ENCODE measurements around the gene DAB2. TPM values are rescaled to one million over a fixed set of nuclear protein-coding genes. Genes with fewer than 3 reads are reported as not detected.
A peak's percentile ranks its signal among the peaks of the same experiment; 100 is the strongest.

Gene DAB2
- total RNA-seq, 2 donors from 2014 or later, result 15.6 to 38.1 TPM

DNA sequence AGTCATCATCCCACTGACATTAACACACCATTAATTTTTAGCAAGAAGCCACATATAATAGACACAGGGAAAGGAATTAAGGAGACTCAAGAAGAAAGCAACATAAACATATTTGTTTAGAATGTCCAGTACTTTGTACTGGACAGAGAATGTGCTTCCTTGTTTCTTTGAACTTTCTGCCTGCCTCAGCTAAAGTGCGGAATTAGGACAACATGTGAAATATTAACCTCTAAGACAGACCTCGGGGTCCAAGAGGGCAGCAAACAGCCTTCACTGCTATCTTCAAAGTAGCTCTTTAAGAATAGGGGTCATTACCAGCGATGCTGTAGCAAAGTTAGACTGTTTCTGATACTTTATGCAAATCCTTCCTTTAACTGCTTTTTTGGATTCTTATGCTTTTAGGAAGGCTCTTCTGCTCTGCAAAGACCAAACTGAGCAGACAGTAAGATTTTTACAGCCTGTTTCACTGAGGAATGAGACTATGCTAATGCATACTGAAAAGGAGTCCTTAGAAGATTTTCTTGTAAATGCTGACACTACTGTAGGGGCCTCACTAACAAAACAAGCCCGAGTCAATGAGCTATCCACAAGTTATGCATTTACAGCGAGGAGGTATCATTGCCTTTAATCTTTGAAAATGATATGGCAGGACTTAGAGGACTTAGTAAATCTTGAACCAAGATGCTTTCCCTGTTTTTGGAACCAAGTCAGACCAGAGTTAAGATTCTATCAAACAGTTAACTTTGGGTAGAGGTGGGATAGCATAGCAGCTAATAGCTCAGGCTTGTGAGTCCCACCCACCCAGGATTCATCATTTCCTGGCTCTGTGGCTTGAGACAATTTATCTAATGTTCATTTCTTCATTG, 23.8 kb downstream of the DAB2 start:
- WGBS, result 35% methylated on average over 5 of the region's 5 CpGs
- Histone ChIP-seq H3K4me3 (no peak overlapping the region), H3K27ac (peak overlapping the region; percentile 6 to 58), H3K9me3 (no peaks in the 10 kb centered on the region), H3K27me3 (replicated peaks; ENCODE audit: insufficient read depth) (no peaks in the 10 kb centered on the region), H3K36me3 (no peaks in the 10 kb centered on the region), H3K4me1 (replicated peaks) (no peaks in the 10 kb centered on the region)
- TF ChIP-seq POLR2AphosphoS5 (IDR thresholded peaks at IDR 0.05), result peak; percentile 18
- TF ChIP-seq, protein P1, sequence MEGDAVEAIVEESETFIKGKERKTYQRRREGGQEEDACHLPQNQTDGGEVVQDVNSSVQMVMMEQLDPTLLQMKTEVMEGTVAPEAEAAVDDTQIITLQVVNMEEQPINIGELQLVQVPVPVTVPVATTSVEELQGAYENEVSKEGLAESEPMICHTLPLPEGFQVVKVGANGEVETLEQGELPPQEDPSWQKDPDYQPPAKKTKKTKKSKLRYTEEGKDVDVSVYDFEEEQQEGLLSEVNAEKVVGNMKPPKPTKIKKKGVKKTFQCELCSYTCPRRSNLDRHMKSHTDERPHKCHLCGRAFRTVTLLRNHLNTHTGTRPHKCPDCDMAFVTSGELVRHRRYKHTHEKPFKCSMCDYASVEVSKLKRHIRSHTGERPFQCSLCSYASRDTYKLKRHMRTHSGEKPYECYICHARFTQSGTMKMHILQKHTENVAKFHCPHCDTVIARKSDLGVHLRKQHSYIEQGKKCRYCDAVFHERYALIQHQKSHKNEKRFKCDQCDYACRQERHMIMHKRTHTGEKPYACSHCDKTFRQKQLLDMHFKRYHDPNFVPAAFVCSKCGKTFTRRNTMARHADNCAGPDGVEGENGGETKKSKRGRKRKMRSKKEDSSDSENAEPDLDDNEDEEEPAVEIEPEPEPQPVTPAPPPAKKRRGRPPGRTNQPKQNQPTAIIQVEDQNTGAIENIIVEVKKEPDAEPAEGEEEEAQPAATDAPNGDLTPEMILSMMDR (IDR thresholded peaks at IDR 0.05), result no peak
- intact Hi-C loops (cut with DNase I), result no loop called here
- DNase-seq (ENCODE audit: low spot score), result no peak

DNA sequence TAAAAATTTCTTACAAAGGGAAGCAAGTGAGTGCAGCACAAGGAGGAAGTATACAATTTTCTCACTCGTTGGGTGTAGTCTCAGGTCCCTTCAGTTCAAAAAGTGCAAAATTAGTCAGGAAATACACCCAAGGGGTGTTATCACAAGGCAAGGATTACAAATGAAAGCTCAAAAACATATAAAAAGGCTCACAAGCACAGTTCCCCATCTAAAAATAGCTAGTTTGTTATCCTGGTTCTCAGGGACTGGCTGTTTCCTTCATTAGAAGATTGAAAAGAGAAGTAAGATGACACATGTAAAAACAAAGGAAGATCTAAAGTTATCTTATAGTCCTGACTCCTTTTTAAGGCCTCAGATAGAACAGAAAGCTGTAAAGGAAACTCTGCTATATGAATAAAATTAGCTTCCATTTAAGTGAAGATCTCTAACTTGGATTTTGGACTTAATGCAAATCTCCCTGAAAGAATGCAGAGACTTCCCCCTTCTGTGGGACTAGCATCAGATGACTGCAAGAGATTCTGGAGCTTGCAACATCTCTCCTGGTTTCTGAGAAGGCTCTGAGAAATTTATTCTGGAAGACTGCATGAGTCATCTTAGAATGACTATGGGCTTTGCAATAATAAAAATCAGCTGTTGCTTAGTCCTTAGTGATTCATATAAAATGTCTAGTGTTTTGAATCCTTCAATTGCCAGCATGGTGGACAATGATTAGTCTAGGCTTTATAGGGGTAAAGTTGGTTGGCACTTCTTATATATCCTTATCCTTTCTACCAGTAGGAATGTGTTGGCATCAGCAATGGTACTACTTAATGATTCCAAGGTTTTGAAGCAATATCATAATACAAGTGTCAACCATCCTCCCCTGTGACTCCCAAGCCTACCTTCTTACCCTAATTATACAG, 25.4 kb downstream of the DAB2 start:
- TF ChIP-seq, protein P1 (IDR thresholded peaks at IDR 0.05), result no peak
- TF ChIP-seq POLR2AphosphoS5 (IDR thresholded peaks at IDR 0.05) (peak; percentile 36), POLR2A (IDR thresholded peaks at IDR 0.05) (no peak)
- Histone ChIP-seq H3K4me3 (no peak overlapping the region), H3K27me3 (replicated peaks; ENCODE audit: insufficient read depth) (no peaks in the 10 kb centered on the region), H3K36me3 (no peaks in the 10 kb centered on the region), H3K9me3 (no peaks in the 10 kb centered on the region), H3K27ac (peak overlapping the region; percentile 26 to 58), H3K4me1 (replicated peaks) (no peaks in the 10 kb centered on the region)
- no peak for DNase-seq (ENCODE audit: low spot score)
- WGBS, result 72% methylated on average over 1 of the region's 1 CpG
- intact Hi-C loops (cut with DNase I), result no loop called here

DNA sequence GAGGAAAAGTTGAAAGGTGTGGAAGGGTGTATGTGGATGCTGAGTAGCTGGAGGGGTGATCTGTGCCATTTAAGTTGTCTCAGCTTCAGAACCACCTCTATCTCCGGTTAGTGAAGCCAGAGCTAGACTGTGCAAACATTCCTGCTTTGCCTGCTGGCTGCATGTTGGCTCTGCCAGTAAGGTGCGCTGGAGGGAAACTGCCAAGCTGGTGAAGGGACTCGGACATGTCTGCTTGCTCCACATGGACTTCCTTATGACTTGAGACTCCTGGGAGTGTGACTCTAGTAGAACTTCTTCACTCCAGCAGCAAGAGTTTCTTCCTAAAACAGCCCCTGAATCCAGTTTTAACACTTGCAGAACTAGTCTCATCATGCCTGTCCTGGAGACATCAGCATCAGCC, 27.9 kb downstream of the DAB2 start:
- TF ChIP-seq, protein P1 (IDR thresholded peaks at IDR 0.05), result no peak
- Histone ChIP-seq H3K27me3 (replicated peaks; ENCODE audit: insufficient read depth) (no peaks in the 10 kb centered on the region), H3K4me3 (no peak overlapping the region), H3K36me3 (no peaks in the 10 kb centered on the region), H3K4me1 (replicated peaks) (no peaks in the 10 kb centered on the region), H3K27ac (no peak overlapping the region), H3K9me3 (no peaks in the 10 kb centered on the region)
- DNase-seq (ENCODE audit: low spot score), result no peak
- intact Hi-C loops (cut with DNase I), result no loop called here
- 56% methylated on average over 3 of the region's 3 CpGs for WGBS

DNA sequence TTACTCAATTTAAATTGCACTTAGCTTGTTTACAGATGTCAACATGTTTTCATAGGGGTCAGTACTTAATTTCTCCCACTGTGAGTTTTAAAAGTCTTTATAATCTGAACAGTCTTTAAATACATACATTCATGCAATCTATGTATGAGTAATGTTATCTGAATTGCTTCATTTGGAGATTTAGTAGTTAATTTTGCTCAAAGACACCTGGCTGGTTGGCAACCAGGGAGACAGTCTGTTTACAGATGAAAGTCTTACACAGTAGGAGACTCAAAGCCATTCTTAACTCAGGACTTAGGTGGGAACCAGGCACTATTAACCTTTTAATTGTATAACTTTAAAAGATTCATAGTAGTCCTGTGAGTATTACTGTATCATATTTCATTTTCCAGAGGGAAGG, 29.3 kb downstream of the DAB2 start:
- no peaks in the 10 kb centered on the region for H3K36me3 ChIP-seq
- H3K4me1 ChIP-seq (replicated peaks), result no peaks in the 10 kb centered on the region
- no peaks in the 10 kb centered on the region for H3K9me3 ChIP-seq
- TF ChIP-seq POLR2AphosphoS5 (IDR thresholded peaks at IDR 0.05), result no peak
- TF ChIP-seq, protein P1 (IDR thresholded peaks at IDR 0.05), result no peak
- TF ChIP-seq POLR2A (IDR thresholded peaks at IDR 0.05), result no peak
- H3K27ac ChIP-seq, result no peak overlapping the region
- intact Hi-C loops (cut with DNase I), result no loop called here
- H3K4me3 ChIP-seq, result no peak overlapping the region
- H3K27me3 ChIP-seq (replicated peaks; ENCODE audit: insufficient read depth), result no peaks in the 10 kb centered on the region
- DNase-seq (ENCODE audit: low spot score), result no peak
